B cell (primary cell): Measurements from ENCODE around the gene ZNF821. TPM values are rescaled to one million over a fixed set of nuclear protein-coding genes. Genes with fewer than 3 reads are reported as not detected.
"Not testable (repeated sequence)": the region's sequence is repeated elsewhere in the genome, so short reads cannot be mapped to it uniquely, and the experiment has no call there.

Experiments
- ATAC-seq: fragments of 200-7000 bp; cut with Tn5 transposase; one replicate; pipeline ENCODE4 v1.10.0; 2021; ENCODE audit warnings: low read depth, mild to moderate bottlenecking, moderate number of reproducible peaks, moderate library complexity
- CTCF ChIA-PET: fragments of 350-600 bp; sonication (Branson Sonifier 250); formaldehyde crosslinking; loops from one replicate; lab custom pipeline; 2021; ENCODE audit warnings: antibody characterized with exemption, inconsistent platforms; lab: Charles Lee
- POLR2A ChIA-PET: fragments of 350-600 bp; sonication (Branson Sonifier 250); formaldehyde crosslinking; loops from one replicate; lab custom pipeline; 2021; ENCODE audit warnings: antibody characterized with exemption; lab: Charles Lee
- DNase-seq: peaks from one replicate; pipeline ENCODE4 v3.0.0; 2013
- H2AFZ ChIP-seq: 2 replicates; pipeline ENCODE4 v1.6.1; 2012; ENCODE audit warnings: mild to moderate bottlenecking, low read depth, low read length; ENCODE audit not compliant: insufficient read depth, poor library complexity, severe bottlenecking
- H3K27ac ChIP-seq, 2 donors: 1 replicate in 1 of 2; 2 replicates in 1 of 2; pipeline ENCODE4 v1.5.1; 2012 to 2013; ENCODE audit warnings: low read length in 2 of 2, mild to moderate bottlenecking in 2 of 2, moderate library complexity in 1 of 2
- H3K27me3 ChIP-seq, 4 experiments: fragments of 200-600 bp in 1 of 4; sonication (generic) in 1 of 4; replicated peaks in 1 of 4; 1 replicate in 2 of 4; 2 replicates in 2 of 4; pipeline versions ENCODE4 v1.6.1 to v1.7.0; 2013 to 2016; ENCODE audit warnings: low read length in 3 of 4, mild to moderate bottlenecking in 2 of 4, mixed read lengths in 1 of 4, moderate library complexity in 1 of 4; ENCODE audit not compliant: insufficient read depth in 4 of 4, control insufficient read depth in 3 of 4; ENCODE audit errors: control extremely low read depth in 1 of 4
- H3K36me3 ChIP-seq, 2 experiments: replicated peaks in 1 of 2; 1 replicate in 1 of 2; 2 replicates in 1 of 2; pipeline versions ENCODE4 v1.6.1 to v1.7.1; 2013; ENCODE audit warnings: low read length in 1 of 2; ENCODE audit not compliant: insufficient read depth in 2 of 2, control insufficient read depth in 1 of 2; ENCODE audit errors: control extremely low read depth in 1 of 2, extremely low read depth in 1 of 2
- H3K4me1 ChIP-seq, 2 donors: fragments of 200-600 bp in 1 of 2; sonication (generic) in 1 of 2; 1 replicate in 1 of 2; 2 replicates in 1 of 2; pipeline versions ENCODE4 v1.5.1 to v1.6.1; 2013 to 2017; ENCODE audit warnings: low read length in 2 of 2; ENCODE audit not compliant: control insufficient read depth in 2 of 2, insufficient read depth in 2 of 2
- H3K4me2 ChIP-seq: replicated peaks from 2 replicates; pipeline ENCODE3; 2012; ENCODE audit warnings: mild to moderate bottlenecking, low read depth, low read length; ENCODE audit not compliant: poor library complexity, severe bottlenecking
- H3K4me3 ChIP-seq, 5 experiments: fragments of 200-600 bp in 1 of 5; sonication (generic) in 1 of 5; 1 replicate in 3 of 5; 2 replicates in 2 of 5; pipeline versions ENCODE4 v1.5.1 to v1.7.0; 2011 to 2016; ENCODE audit warnings: low read length in 4 of 5, mild to moderate bottlenecking in 4 of 5, low read depth in 2 of 5, control low read depth in 1 of 5, moderate library complexity in 1 of 5; ENCODE audit not compliant: insufficient read depth in 1 of 5; ENCODE audit errors: control extremely low read depth in 1 of 5, extremely low read depth in 1 of 5
- H3K79me2 ChIP-seq: fragments of 200-600 bp; sonication (generic); one replicate; pipeline ENCODE4 v1.6.0; 2016; ENCODE audit warnings: low read length; ENCODE audit not compliant: control insufficient read depth, insufficient read depth
- H3K9ac ChIP-seq: fragments of 200-600 bp; sonication (generic); 2 replicates; pipeline ENCODE4 v1.6.1; 2017; ENCODE audit warnings: mild to moderate bottlenecking, low read length, moderate library complexity
- H3K9me3 ChIP-seq, 3 donors: one replicate each; pipeline versions ENCODE4 v1.6.1 to v1.7.1; 2013; ENCODE audit warnings: low read length in 2 of 3; ENCODE audit not compliant: control insufficient read depth in 2 of 3, insufficient read depth in 1 of 3; ENCODE audit errors: control extremely low read depth in 1 of 3
- H4K20me1 ChIP-seq: 2 replicates; pipeline ENCODE4 v1.6.0; 2012; ENCODE audit warnings: mild to moderate bottlenecking, low read length; ENCODE audit not compliant: insufficient read depth, control insufficient read depth, poor library complexity, severe bottlenecking
- H3K27ac Mint-ChIP-seq: one replicate; pipeline ENCODE4 v1.8.0; 2021; ENCODE audit warnings: mixed read lengths
- H3K27me3 Mint-ChIP-seq: one replicate; pipeline ENCODE4 v1.8.0; 2021; ENCODE audit warnings: mixed read lengths
- H3K4me1 Mint-ChIP-seq: one replicate; pipeline ENCODE4 v1.8.0; 2021; ENCODE audit warnings: mixed read lengths
- H3K4me3 Mint-ChIP-seq: one replicate; pipeline ENCODE4 v1.8.0; 2021; ENCODE audit warnings: mixed read lengths
- H3K9me3 Mint-ChIP-seq: one replicate; pipeline ENCODE4 v1.8.0; 2022; ENCODE audit warnings: mixed read lengths; ENCODE audit not compliant: insufficient read depth
- CTCF ChIP-seq: fragments of 200-600 bp; IDR thresholded peaks from one replicate; pipeline ENCODE4 v1.8.0; 2022; ENCODE audit warnings: antibody characterized with exemption, mild to moderate bottlenecking
- EZH2 ChIP-seq: IDR thresholded peaks from 2 replicates; pipeline ENCODE4 v1.6.1; 2012; ENCODE audit warnings: borderline replicate concordance, low read depth, mild to moderate bottlenecking, moderate library complexity, low read length; ENCODE audit not compliant: insufficient read depth, poor library complexity, severe bottlenecking
- WGBS: methylation state at CpG from one replicate; pipeline ENCODE4 v1.1.5; 2013; ENCODE audit warnings: missing lambda C conversion rate; ENCODE audit not compliant: insufficient coverage; 5-methylcytosine and 5-hydroxymethylcytosine counted together
- intact Hi-C: fragments of 100-400 bp; cut with micrococcal nuclease; formaldehyde crosslinking; loops from one replicate; pipeline ENCODE4 v1.10.0; 2022
- polyA plus RNA-seq: library from polyadenylated mRNA; depleted of rRNA; stranded (reverse); fragments of >200 nt; gene quantifications from 2 replicates; pipeline ENCODE4 v1.2.3, GENCODE V29; 2012
- total RNA-seq, 2 donors: library from RNA; stranded (reverse); fragments of 120-200 nt in 1 of 2; gene quantifications; 1 replicate in 1 of 2; 2 replicates in 1 of 2; pipeline versions ENCODE4 v1.2.3 to v1.2.4, GENCODE V29; 2013 to 2022

ZNF821 gene
- total and polyA plus RNA-seq, 2 donors (not counting 1 experiment from before 2014, with no cell fraction given), result 35.6 to 35.8 TPM

DNA sequence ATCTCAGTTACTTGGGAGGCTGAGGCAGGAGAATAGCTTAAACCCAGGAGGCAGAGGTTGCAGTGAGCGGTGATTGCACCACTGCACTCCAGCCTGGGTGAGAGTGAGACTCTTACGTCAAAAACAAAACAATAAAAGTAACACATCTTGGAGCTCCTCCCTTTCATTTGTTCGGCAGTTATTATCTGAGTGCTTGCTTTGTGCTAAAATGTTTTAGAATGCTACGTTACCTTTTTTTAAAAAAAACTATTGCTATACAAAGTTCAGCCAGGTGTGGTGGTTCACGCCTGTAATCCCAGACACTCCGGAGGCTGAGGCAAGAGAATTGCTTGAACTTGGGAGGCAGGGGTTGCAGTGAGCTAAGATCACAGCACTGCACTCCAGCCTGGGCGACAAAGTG lies 27.1 kb upstream of the ZNF821 start:
- H3K27me3 ChIP-seq, result no peaks in the 10 kb centered on the region
- H4K20me1 ChIP-seq, result peaks cover 91% of the 10 kb centered on the region
- DNase-seq, result no peak
- Mint-ChIP-seq H3K4me3 (no peak overlapping the region), H3K9me3 (no peaks in the 10 kb centered on the region), H3K27me3 (no peaks in the 10 kb centered on the region), H3K4me1 (peaks cover 54% of the 10 kb centered on the region), H3K27ac (no peak overlapping the region)
- no peak overlapping the region for H2AFZ ChIP-seq
- POLR2A ChIA-PET, result no interaction called here
- no peak overlapping the region for H3K9ac ChIP-seq
- no peak for ATAC-seq
- peaks cover 9 to 17% of the 10 kb centered on the region in 2 donors for H3K4me1 ChIP-seq
- H3K27ac ChIP-seq, result no peak overlapping the region
- TF ChIP-seq EZH2, result no peak
- TF ChIP-seq CTCF, result no peak
- H3K36me3 ChIP-seq, result peaks cover 5 to 34% of the 10 kb centered on the region in 2 experiments
- no peak overlapping the region for H3K4me2 ChIP-seq
- WGBS, result no CpG with 5 or more reads among the region's 7 CpGs
- intact Hi-C loops, result no loop called here
- CTCF ChIA-PET, result interaction anchor here (0.7 to 3.4 kb wide), 3 partner anchors 28 to 66 kb away, joined by 3 to 12 read pairs (median 4); partner anchors contain the start of gene ZNF821
- H3K79me2 ChIP-seq, result peaks cover 100% of the 10 kb centered on the region
- H3K4me3 ChIP-seq, result no peak overlapping the region
- peaks cover 0 to 7% (median 5%) of the 10 kb centered on the region in 3 donors for H3K9me3 ChIP-seq

DNA sequence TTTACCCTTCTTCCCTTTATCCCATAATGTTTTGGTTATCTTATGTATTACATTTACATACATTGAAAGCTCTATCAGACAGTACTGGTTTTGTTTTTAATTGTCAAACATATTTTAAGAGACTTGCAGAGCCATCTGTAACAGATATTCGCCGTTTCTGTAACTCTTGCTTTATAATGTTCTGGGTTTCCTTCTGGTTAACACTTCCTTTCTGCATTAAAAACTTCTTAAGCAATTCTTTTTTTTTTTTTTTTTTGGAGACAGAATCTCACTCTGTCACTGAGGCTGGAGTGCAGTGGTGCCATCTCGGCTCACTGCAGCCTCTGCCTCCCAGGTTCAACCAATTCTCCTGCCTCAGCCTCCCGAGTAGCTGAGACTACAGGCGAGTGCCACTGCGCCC lies 21.8 kb upstream of the ZNF821 start:
- H3K9ac ChIP-seq, H3K4me2 ChIP-seq, H3K9me3 Mint-ChIP-seq, DNase-seq, POLR2A ChIA-PET, H3K27ac Mint-ChIP-seq, H3K9me3 ChIP-seq, ATAC-seq, intact Hi-C loops, H3K4me3 ChIP-seq, H3K27me3 Mint-ChIP-seq, H2AFZ ChIP-seq, H3K27me3 ChIP-seq, H3K4me3 Mint-ChIP-seq: not testable (repeated sequence)
- Histone ChIP-seq H3K36me3 (peaks cover 2 to 23% of the 10 kb centered on the region in 2 experiments), H4K20me1 (peaks cover 95% of the 10 kb centered on the region), H3K27ac (peak overlapping the region in 1 of 2 donors; percentile 2), H3K4me1 (peaks cover 16 to 33% of the 10 kb centered on the region in 2 donors), H3K79me2 (peaks cover 100% of the 10 kb centered on the region)
- no CpG with 5 or more reads among the region's 6 CpGs for WGBS
- CTCF ChIA-PET, result interaction anchor here (0.7 kb wide), 1 partner anchor 48 kb away, joined by 3 read pairs; no protein-coding TSS in a partner anchor
- H3K4me1 Mint-ChIP-seq, result peaks cover 59% of the 10 kb centered on the region
